Measurements from ENCODE around the gene CPD. TPM values are rescaled to one million over a fixed set of nuclear protein-coding genes. Genes with fewer than 3 reads are reported as not detected.

Gene CPD
- total and polyA plus RNA-seq, 2 of the 13 experiments (the other 11 are each of a cell fraction or from before 2014, with no cell fraction given) = 46.1 to 72.3 TPM

DNA sequence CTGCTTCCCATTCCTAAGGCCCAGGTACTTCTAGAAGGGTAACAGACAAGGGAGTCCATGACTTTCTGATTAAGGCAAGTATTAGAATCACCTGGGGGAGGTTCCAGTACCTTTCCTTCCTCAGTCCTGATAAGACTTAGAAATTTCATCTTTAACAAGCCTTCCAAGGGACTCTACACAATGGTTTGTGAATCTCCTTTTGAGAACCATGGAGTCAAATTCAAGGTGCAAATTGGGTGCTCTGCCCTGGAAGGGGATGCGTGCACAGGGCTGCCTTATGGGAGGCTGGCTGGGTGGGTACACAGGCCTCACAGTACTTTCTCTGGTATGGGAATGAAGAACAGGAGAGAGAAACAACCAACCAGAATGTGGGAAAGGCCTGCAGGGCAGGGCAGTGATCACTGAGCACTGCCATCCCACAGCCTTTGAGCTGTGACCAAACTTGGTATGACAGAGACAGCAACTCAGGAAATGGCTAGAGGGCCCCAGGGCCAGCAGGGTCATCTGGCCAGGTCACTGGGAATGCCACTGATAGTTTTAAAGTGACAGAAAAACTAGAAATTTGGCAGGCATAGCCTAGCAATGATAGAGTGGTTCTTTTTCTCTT lies 41.2 kb upstream of the CPD start (continued):
- TF ChIP-seq FUBP1 (CRISPR knock-in tag; IDR thresholded peaks at IDR 0.05; ENCODE audit: borderline replicate concordance) (no peak), SKI (IDR thresholded peaks at IDR 0.05; ENCODE audit: partially characterized antibody) (no peak), IRF9 (CRISPR knock-in tag; IDR thresholded peaks at IDR 0.05; ENCODE audit: borderline replicate concordance) (no peak), MYC (CRISPR knock-in tag; IDR thresholded peaks at IDR 0.05; ENCODE audit: borderline replicate concordance) (no peak; the same call in 1 of the 2 replicates), ZFP62 (CRISPR knock-in tag; IDR thresholded peaks at IDR 0.05) (no peak), ZNF205 (CRISPR knock-in tag; IDR thresholded peaks at IDR 0.05) (0 out of 2 replicates have a peak, but pooled peaks have one; percentile 24), ZFX (CRISPR knock-in tag; IDR thresholded peaks at IDR 0.05; ENCODE audit: low read depth) (peak; percentile 92), ZNF350 (CRISPR knock-in tag; IDR thresholded peaks at IDR 0.05; ENCODE audit: borderline replicate concordance, low read depth) (no peak; the same call in 1 of the 2 replicates), ZNF607 (CRISPR knock-in tag; IDR thresholded peaks at IDR 0.05; ENCODE audit: borderline replicate concordance) (peak; percentile 60; the same call in 1 of the 2 replicates), ZXDC (CRISPR knock-in tag; IDR thresholded peaks at IDR 0.05) (no peak), ZNF207 (IDR thresholded peaks at IDR 0.05; ENCODE audit: borderline replicate concordance) (no peak), ZNF17 (CRISPR knock-in tag; IDR thresholded peaks at IDR 0.05) (no peak), ATF1 (CRISPR knock-in tag; IDR thresholded peaks at IDR 0.05) (0 out of 2 replicates have a peak, but pooled peaks have one; percentile 15), NFATC3 (CRISPR knock-in tag; IDR thresholded peaks at IDR 0.05) (no peak)
- TF ChIP-seq, protein P1, sequence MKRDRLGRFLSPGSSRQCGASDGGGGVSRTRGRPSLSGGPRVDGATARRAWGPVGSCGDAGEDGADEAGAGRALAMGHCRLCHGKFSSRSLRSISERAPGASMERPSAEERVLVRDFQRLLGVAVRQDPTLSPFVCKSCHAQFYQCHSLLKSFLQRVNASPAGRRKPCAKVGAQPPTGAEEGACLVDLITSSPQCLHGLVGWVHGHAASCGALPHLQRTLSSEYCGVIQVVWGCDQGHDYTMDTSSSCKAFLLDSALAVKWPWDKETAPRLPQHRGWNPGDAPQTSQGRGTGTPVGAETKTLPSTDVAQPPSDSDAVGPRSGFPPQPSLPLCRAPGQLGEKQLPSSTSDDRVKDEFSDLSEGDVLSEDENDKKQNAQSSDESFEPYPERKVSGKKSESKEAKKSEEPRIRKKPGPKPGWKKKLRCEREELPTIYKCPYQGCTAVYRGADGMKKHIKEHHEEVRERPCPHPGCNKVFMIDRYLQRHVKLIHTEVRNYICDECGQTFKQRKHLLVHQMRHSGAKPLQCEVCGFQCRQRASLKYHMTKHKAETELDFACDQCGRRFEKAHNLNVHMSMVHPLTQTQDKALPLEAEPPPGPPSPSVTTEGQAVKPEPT (CRISPR knock-in tag; IDR thresholded peaks at IDR 0.05; ENCODE audit: low read depth) = peak; percentile 78; the same call in 1 of the 2 replicates
- TF ChIP-seq, protein P2, sequence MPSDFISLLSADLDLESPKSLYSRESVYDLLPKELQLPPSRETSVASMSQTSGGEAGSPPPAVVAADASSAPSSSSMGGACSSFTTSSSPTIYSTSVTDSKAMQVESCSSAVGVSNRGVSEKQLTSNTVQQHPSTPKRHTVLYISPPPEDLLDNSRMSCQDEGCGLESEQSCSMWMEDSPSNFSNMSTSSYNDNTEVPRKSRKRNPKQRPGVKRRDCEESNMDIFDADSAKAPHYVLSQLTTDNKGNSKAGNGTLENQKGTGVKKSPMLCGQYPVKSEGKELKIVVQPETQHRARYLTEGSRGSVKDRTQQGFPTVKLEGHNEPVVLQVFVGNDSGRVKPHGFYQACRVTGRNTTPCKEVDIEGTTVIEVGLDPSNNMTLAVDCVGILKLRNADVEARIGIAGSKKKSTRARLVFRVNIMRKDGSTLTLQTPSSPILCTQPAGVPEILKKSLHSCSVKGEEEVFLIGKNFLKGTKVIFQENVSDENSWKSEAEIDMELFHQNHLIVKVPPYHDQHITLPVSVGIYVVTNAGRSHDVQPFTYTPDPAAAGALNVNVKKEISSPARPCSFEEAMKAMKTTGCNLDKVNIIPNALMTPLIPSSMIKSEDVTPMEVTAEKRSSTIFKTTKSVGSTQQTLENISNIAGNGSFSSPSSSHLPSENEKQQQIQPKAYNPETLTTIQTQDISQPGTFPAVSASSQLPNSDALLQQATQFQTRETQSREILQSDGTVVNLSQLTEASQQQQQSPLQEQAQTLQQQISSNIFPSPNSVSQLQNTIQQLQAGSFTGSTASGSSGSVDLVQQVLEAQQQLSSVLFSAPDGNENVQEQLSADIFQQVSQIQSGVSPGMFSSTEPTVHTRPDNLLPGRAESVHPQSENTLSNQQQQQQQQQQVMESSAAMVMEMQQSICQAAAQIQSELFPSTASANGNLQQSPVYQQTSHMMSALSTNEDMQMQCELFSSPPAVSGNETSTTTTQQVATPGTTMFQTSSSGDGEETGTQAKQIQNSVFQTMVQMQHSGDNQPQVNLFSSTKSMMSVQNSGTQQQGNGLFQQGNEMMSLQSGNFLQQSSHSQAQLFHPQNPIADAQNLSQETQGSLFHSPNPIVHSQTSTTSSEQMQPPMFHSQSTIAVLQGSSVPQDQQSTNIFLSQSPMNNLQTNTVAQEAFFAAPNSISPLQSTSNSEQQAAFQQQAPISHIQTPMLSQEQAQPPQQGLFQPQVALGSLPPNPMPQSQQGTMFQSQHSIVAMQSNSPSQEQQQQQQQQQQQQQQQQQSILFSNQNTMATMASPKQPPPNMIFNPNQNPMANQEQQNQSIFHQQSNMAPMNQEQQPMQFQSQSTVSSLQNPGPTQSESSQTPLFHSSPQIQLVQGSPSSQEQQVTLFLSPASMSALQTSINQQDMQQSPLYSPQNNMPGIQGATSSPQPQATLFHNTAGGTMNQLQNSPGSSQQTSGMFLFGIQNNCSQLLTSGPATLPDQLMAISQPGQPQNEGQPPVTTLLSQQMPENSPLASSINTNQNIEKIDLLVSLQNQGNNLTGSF (CRISPR knock-in tag; IDR thresholded peaks at IDR 0.05) = no peak
